GM20000 (cell line): ENCODE data around the gene SYT13.

ENCODE experiments used
- DNase-seq: peaks from one replicate; pipeline ENCODE4 v3.0.0; 2012; ENCODE audit warnings: low spot score
- TF ChIP-seq, protein P1 (sequence below): IDR thresholded peaks from 2 replicates; pipeline ENCODE4 v1.5.1; 2012; ENCODE audit warnings: mild to moderate bottlenecking, control low read depth; ENCODE audit errors: extremely low read depth, missing control alignments

Gene SYT13

DNA sequence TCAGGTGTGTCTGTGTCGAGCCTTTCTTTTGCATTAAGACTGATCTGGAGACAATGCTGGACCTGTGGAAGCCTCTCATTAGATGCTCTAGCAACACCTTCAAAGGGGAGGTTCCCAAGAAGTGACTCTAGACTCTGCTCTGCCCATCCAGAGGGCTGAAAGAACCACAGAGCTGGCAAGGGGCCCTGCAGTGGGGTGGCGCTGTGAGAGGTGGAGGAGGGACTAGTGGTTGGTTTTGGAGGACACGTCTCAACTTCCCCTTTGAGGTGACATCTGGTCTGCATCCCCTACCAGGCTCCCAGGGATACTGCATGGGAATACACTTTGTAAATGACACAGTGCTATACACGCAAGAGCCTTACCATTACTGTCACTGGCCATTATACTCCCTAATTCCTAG is 34.2 kb upstream of the SYT13 start:
- DNase-seq: no peak
- TF ChIP-seq, protein P1, sequence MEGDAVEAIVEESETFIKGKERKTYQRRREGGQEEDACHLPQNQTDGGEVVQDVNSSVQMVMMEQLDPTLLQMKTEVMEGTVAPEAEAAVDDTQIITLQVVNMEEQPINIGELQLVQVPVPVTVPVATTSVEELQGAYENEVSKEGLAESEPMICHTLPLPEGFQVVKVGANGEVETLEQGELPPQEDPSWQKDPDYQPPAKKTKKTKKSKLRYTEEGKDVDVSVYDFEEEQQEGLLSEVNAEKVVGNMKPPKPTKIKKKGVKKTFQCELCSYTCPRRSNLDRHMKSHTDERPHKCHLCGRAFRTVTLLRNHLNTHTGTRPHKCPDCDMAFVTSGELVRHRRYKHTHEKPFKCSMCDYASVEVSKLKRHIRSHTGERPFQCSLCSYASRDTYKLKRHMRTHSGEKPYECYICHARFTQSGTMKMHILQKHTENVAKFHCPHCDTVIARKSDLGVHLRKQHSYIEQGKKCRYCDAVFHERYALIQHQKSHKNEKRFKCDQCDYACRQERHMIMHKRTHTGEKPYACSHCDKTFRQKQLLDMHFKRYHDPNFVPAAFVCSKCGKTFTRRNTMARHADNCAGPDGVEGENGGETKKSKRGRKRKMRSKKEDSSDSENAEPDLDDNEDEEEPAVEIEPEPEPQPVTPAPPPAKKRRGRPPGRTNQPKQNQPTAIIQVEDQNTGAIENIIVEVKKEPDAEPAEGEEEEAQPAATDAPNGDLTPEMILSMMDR: no peak

DNA sequence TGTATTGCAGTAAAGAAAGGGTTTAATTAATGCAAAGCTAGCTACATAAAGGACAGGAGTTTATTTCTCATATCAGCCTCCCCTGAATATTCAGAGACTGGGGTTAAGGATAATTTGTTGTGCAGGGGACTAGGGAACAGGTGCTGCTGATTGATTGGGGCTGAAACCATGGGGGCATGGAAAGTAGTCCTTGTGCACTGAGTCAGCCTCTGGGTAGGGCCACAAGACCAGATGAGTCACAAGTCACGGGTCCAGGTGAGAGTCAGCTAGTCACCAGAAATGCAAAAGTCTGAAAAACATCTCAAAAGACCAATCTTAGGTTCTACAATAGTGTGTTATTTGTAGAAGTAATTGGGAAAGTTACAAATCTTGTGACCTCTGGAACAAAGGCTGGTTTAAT is 32.9 kb upstream of the SYT13 start:
- no peak for DNase-seq

GRCh38 chr11:45318516-45318915 is 32.4 kb upstream of the SYT13 start:
- TF ChIP-seq, protein P1: no peak
- DNase-seq: no peak

More for the DNA sequence above, 32.9 kb upstream of the SYT13 start:
- TF ChIP-seq, protein P1: no peak

GRCh38 chr11:45316258-45316657 is 30.1 kb upstream of the SYT13 start:
- TF ChIP-seq, protein P1: no peak
- no peak for DNase-seq

DNA sequence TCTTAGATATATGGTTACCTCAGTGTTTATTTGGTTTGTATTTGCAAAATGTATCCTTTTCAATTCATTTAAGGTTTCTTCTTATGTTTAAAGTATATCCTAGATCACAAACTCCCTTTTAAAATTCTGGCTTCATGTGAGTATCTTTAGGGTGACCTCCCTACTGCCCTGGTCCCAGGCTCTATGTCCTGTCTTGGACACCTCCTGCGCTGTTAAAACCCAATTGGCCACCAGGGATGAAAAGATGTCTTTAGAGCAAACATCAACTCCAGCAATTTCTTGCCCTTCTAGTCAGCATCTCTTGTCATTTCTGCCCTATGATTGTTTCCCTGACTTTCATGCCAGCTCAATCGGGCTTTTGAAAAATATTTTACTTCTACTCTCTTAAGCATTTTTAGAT is 28.8 kb upstream of the SYT13 start:
- DNase-seq: no peak
- TF ChIP-seq, protein P1: no peak

GRCh38 chr11:45313171-45313865 is 27.2 kb upstream of the SYT13 start:
- TF ChIP-seq, protein P1: no peak
- DNase-seq: no peak

DNA sequence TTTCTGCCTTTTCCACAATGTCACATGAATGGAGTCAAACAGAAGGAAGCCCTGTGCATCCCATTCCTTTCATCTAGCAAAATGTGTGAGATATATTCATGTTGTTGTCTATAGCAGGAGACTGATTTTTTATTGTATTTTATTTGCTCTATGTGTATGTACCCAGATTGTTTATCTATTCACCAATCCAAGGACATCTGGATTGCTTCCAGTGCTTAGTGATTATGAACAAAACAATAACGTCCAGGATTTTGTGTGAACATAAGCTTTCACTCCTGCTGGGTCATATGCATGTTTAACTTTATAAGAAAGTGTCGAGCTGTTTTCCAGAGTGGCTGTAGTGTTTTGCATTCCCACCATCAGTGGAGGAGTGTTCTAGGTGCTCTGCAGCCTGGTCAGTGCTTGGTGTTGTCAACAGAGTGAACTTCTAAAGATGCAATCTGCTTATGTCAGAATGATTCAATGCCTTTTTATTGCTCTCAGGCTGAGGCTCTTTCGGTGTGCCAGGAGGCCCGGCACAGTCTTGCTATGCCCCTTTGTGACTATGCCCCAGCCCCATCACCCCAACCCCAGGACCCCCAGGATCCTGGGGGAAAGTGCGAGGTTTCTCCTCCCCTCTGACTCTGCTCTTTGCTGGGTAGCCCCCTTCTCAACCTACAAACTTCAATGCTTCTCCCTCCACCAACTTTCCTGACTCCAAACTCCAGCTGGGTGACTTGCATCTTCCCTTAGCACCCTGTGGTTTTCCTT is 19.9 kb upstream of the SYT13 start:
- TF ChIP-seq, protein P1: no peak
- DNase-seq: no peak
